GM19025 (cell line): Measurements from ENCODE around the gene ARL8A.

Experiments
- ATAC-seq: cut with Tn5 transposase; IDR thresholded peaks from one replicate; pipeline ENCODE4 v1.9.1; 2021; ENCODE audit warnings: mild to moderate bottlenecking, low read depth, moderate library complexity; ENCODE audit not compliant: unreplicated experiment

Gene ARL8A

DNA sequence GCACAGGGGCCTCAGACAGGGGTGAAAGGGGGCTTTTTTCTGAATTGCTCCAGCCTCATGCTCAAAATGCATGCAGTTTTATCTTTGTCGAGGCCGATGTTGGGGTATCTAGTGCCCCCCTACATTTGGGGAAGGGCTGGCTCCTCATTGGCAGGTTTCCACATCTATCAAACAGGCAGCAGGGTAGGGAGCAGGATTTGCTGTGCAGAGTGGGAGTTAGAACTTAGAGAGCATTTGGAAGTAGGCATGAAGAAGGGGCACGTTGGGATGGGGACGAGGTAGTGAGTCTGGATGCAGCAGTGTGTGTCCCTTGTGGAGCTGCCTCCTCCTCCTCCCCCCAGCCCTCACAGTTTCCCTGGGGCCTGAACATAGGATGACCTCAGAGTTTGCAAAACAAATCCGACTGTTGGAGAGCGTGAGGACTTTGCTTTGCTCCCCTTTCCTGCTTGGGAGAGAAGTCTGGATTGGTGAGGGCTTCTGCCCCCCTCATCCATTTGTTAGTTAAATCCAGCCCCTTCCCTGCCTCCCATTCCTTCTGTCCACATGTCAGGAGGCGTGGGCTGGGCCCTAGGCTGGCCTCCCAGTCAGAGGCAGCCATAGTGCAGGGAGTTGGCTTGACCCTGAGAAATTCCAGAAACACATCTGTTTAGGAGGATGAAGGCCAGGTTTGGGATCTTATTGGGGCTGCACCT is 58.7 kb downstream of the ARL8A start:
- no peak for ATAC-seq

DNA sequence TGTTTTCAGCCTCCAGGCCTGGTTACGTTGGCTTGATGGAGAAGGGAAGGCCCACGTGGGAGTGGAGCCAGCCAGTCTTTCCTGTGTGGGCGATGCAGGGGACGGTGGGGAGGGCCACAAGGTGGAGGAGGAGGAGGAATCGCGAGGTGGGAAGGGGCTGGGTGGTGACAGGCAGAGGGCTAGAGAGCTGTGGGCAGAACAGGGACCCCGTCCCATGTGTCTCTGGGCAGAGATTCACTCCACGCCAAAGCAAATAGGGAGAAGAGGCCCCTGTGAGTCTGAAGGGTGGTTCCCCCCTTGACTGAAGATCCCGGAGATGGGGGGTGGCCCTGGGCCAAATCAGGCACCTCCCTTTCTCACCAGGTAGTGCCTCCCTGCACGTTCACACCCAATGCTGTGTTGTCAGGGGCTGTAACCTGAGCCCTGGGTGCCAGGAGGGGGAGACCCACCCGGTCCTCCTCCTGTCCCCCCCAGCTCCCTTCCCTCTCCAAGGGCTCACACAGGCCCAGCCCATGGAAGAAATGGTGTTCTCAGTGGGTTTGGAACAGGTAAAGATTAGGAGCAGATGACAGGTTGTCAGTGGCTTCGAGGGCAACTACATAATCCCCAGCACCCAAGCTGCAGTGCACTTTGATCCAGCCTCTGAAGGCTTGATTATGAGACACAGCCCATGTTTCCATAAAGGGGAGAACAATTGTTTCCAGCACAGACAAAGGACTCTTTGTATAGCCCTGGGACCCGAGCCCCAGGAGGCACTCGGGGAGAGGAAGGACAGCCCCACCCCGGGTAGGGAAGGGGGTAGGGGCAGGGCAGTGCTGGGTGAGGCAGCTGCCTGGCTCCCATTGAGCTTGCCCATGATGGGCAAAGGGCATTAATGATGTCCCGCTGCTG is 59.5 kb downstream of the ARL8A start:
- ATAC-seq, result no peak
